SK-N-SH (cell line): ENCODE results near the gene TTC17. TPM values are rescaled to one million over a fixed set of nuclear protein-coding genes. Genes with fewer than 3 reads are reported as not detected.

Source experiments
- CTCF ChIA-PET: fragments of 300-600, 350-600 bp; formaldehyde crosslinking; extraction: SDS; loops from one replicate; lab custom pipeline; 2021; lab: Yijun Ruan, JAX
- POLR2A ChIA-PET: fragments of 350-600 bp; sonication (Branson Sonifier 250); formaldehyde crosslinking; extraction: SDS; loops from one replicate; lab custom pipeline; 2020; ENCODE audit warnings: antibody characterized with exemption, inconsistent platforms; lab: Yijun Ruan, JAX
- DNase-seq: peaks from one replicate; pipeline ENCODE4 v3.0.0; 2012
- H2AFZ ChIP-seq: fragments of 200-600 bp; sonication (generic); 2 replicates; pipeline ENCODE4 v1.8.1; 2016; ENCODE audit warnings: antibody characterized with exemption, mild to moderate bottlenecking, low read depth
- H3F3A ChIP-seq: fragments of 200-600 bp; sonication (generic); replicated peaks from 2 replicates; pipeline ENCODE3; 2016; ENCODE audit warnings: antibody characterized with exemption, mild to moderate bottlenecking; ENCODE audit not compliant: insufficient read depth
- H3K27ac ChIP-seq, 2 experiments: fragments of 200-500 bp in 1 of 2; fragments of 200-600 bp in 1 of 2; sonication (Bioruptor generic) in 1 of 2; sonication (generic), shearing (Covaris generic) in 1 of 2; 2 replicates each; pipeline versions ENCODE4 v1.5.1 to v1.6.1; 2014 to 2016; ENCODE audit warnings: low read depth in 2 of 2, inconsistent platforms in 1 of 2, low read length in 1 of 2, mild to moderate bottlenecking in 1 of 2, mixed read lengths in 1 of 2
- H3K27me3 ChIP-seq: fragments of 200-600 bp; sonication (generic), shearing (Covaris generic); 2 replicates; pipeline ENCODE4 v1.6.1; 2016; ENCODE audit warnings: mixed run types; ENCODE audit not compliant: insufficient read depth
- H3K36me3 ChIP-seq, 2 experiments: fragments of 200-500 bp in 1 of 2; fragments of 200-600 bp in 1 of 2; sonication (Bioruptor generic) in 1 of 2; sonication (generic) in 1 of 2; replicated peaks in 1 of 2; 2 replicates each; pipeline versions ENCODE3 to v1.5.1; 2014 to 2016; ENCODE audit warnings: low read length in 1 of 2, mild to moderate bottlenecking in 1 of 2; ENCODE audit not compliant: insufficient read depth in 2 of 2, control insufficient read depth in 1 of 2
- H3K4me1 ChIP-seq, 2 experiments: fragments of 200-500 bp in 1 of 2; fragments of 200-600 bp in 1 of 2; sonication (Bioruptor generic) in 1 of 2; sonication (generic), shearing (Covaris generic) in 1 of 2; 2 replicates each; pipeline versions ENCODE4 v1.5.1 to v1.6.1; 2014 to 2016; ENCODE audit warnings: low read depth in 1 of 2, low read length in 1 of 2, mixed run types in 1 of 2; ENCODE audit not compliant: insufficient read depth in 2 of 2, control insufficient read depth in 1 of 2
- H3K4me2 ChIP-seq: fragments of 200-600 bp; sonication (generic), shearing (Covaris generic); 2 replicates; pipeline ENCODE4 v1.6.1; 2017; ENCODE audit warnings: mixed run types
- H3K4me3 ChIP-seq, 2 experiments: fragments of 200-500 bp in 1 of 2; fragments of 200-600 bp in 1 of 2; sonication (Bioruptor generic) in 1 of 2; sonication (generic), shearing (Covaris generic) in 1 of 2; 2 replicates each; pipeline versions ENCODE4 v1.5.1 to v1.8.1; 2014 to 2016; ENCODE audit warnings: low read depth in 2 of 2, inconsistent platforms in 1 of 2, low read length in 1 of 2, mild to moderate bottlenecking in 1 of 2, mixed read lengths in 1 of 2, moderate library complexity in 1 of 2
- H3K79me2 ChIP-seq: fragments of 200-600 bp; sonication (generic); 2 replicates; pipeline ENCODE4 v1.8.1; 2017; ENCODE audit warnings: mild to moderate bottlenecking; ENCODE audit not compliant: insufficient read depth
- H3K9ac ChIP-seq: fragments of 200-600 bp; sonication (generic); 2 replicates; pipeline ENCODE4 v1.6.1; 2017; ENCODE audit warnings: mixed run types
- H3K9me2 ChIP-seq: fragments of 200-600 bp; sonication (generic); 2 replicates; pipeline ENCODE4 v1.6.1; 2017; ENCODE audit warnings: mixed run types
- H3K9me3 ChIP-seq: fragments of 200-600 bp; sonication (generic); 2 replicates; pipeline ENCODE4 v1.6.1; 2017; ENCODE audit warnings: mixed run types, mild to moderate bottlenecking, moderate library complexity
- H4K20me1 ChIP-seq: fragments of 200-600 bp; sonication (generic); 2 replicates; pipeline ENCODE4 v1.6.1; 2017; ENCODE audit warnings: mild to moderate bottlenecking, mixed run types; ENCODE audit not compliant: insufficient read depth
- CTCF ChIP-seq: fragments of 200-600 bp; sonication (generic); IDR thresholded peaks from 2 replicates; pipeline ENCODE4 v1.6.1; 2017; ENCODE audit warnings: antibody characterized with exemption, mild to moderate bottlenecking, moderate library complexity
- EZH2phosphoT487 ChIP-seq: fragments of 200-600 bp; sonication (generic); IDR thresholded peaks from 2 replicates; pipeline ENCODE4 v1.6.1; 2017; ENCODE audit warnings: low read depth, mixed run types, mild to moderate bottlenecking, antibody characterized with exemption, moderate library complexity, borderline replicate concordance
- FOXJ3 ChIP-seq: sonication (generic); formaldehyde crosslinking; IDR thresholded peaks from 2 replicates; pipeline ENCODE4 v1.5.1; 2020; ENCODE audit warnings: mild to moderate bottlenecking, missing genetic modification reagents
- JUND ChIP-seq: IDR thresholded peaks from 2 replicates; pipeline ENCODE4 v1.4.0; 2012
- MAX ChIP-seq: IDR thresholded peaks from 2 replicates; pipeline ENCODE4 v1.4.0; 2012; ENCODE audit warnings: low read depth
- MXI1 ChIP-seq: IDR thresholded peaks from 2 replicates; pipeline ENCODE4 v1.6.1; 2012; ENCODE audit warnings: mild to moderate bottlenecking, low read depth, low read length, improper control_type of control experiment
- NFIC ChIP-seq: IDR thresholded peaks from 2 replicates; pipeline ENCODE4 v1.4.0; 2012; ENCODE audit warnings: borderline replicate concordance
- PBX3 ChIP-seq: IDR thresholded peaks from 2 replicates; pipeline ENCODE4; 2012
- POLR2AphosphoS5 ChIP-seq: IDR thresholded peaks from 2 replicates; pipeline ENCODE4 v1.6.1; 2012; ENCODE audit warnings: low read depth, low read length
- RAD21 ChIP-seq: IDR thresholded peaks from 2 replicates; pipeline ENCODE4 v1.6.1; 2012; ENCODE audit warnings: mild to moderate bottlenecking, low read length
- RFX5 ChIP-seq: IDR thresholded peaks from 2 replicates; pipeline ENCODE4 v1.6.1; 2012; ENCODE audit warnings: mild to moderate bottlenecking, improper control_type of control experiment, low read length
- SMC3 ChIP-seq: IDR thresholded peaks from 2 replicates; pipeline ENCODE4 v1.6.1; 2012; ENCODE audit warnings: low read depth, low read length, improper control_type of control experiment
- TEAD4 ChIP-seq: IDR thresholded peaks from 2 replicates; pipeline ENCODE4 v1.4.0; 2012; ENCODE audit warnings: mild to moderate bottlenecking, borderline replicate concordance; ENCODE audit not compliant: insufficient read depth
- USF1 ChIP-seq: IDR thresholded peaks from 2 replicates; pipeline ENCODE4 v1.4.0; 2012; ENCODE audit warnings: low read depth, borderline replicate concordance
- ZBTB33 ChIP-seq: IDR thresholded peaks from 2 replicates; pipeline ENCODE4 v1.4.0; 2012; ENCODE audit warnings: low read depth, borderline replicate concordance
- WGBS: methylation state at CpG from one replicate; pipeline ENCODE4 v1.1.6; 2017; ENCODE audit warnings: low lambda C conversion rate; 5-methylcytosine and 5-hydroxymethylcytosine counted together
- polyA plus RNA-seq, 3 experiments: library from polyadenylated mRNA; depleted of rRNA; stranded (reverse); fragments of >200 nt; gene quantifications; 2 replicates each; pipeline ENCODE4 v1.2.3, GENCODE V29; 2012

TTC17 gene
- polyA plus RNA-seq, 1 of the 3 experiments (the other 2 are of a cell fraction) = 66.0 TPM

GRCh38 chr11:43516316-43516850, 157.7 kb downstream of the TTC17 start (continued):
- no peak for TF ChIP-seq CTCF
- no peak for TF ChIP-seq POLR2AphosphoS5
- no peak for TF ChIP-seq ZBTB33
- TF ChIP-seq MXI1 = no peak
- TF ChIP-seq EZH2phosphoT487 = no peak
- TF ChIP-seq SMC3 = no peak

- no peak for DNase-seq
- POLR2A ChIA-PET = no interaction called here
Measured at GRCh38 chr11:43517518-43517917, 158.8 kb downstream of the TTC17 start.

More at GRCh38 chr11:43517518-43517917, 158.8 kb downstream of the TTC17 start:
- no peaks in the 10 kb centered on the region; the same call in 1 of the 2 replicates for H3K27me3 ChIP-seq
- TF ChIP-seq CTCF (no peak), FOXJ3 (CRISPR knock-in tag) (no peak), EZH2phosphoT487 (no peak), SMC3 (no peak), TEAD4 (no peak), RFX5 (no peak), MXI1 (no peak), RAD21 (no peak), POLR2AphosphoS5 (no peak), NFIC (no peak), USF1 (no peak), PBX3 (no peak), JUND (no peak), MAX (no peak)
- no peaks in the 10 kb centered on the region for H3K9me3 ChIP-seq
- H4K20me1 ChIP-seq = no peaks in the 10 kb centered on the region
- H3K36me3 ChIP-seq = no peaks in the 10 kb centered on the region
- WGBS = 37% methylated on average over 2 of the region's 2 CpGs
- H3K27ac ChIP-seq = no peak overlapping the region
- H3K4me2 ChIP-seq = no peak overlapping the region
- no peak overlapping the region for H2AFZ ChIP-seq
- no peaks in the 10 kb centered on the region for H3F3A ChIP-seq
- no peaks in the 10 kb centered on the region for H3K9me2 ChIP-seq
- CTCF ChIA-PET = interaction anchor here (0.6 to 2.3 kb wide), 4 partner anchors 14 to 461 kb away, joined by 3 to 12 read pairs (median 4); no protein-coding TSS in a partner anchor
- H3K4me3 ChIP-seq = no peak overlapping the region
- no peaks in the 10 kb centered on the region for H3K4me1 ChIP-seq
- H3K9ac ChIP-seq = no peak overlapping the region
- no peaks in the 10 kb centered on the region for H3K79me2 ChIP-seq
